IMR-90 (cell line): ENCODE measurements around the gene HIGD2A. TPM values are rescaled to one million over a fixed set of nuclear protein-coding genes. Genes with fewer than 3 reads are reported as not detected.

Source experiments
- ATAC-seq: fragments of 200-7000 bp; cut with Tn5 transposase; 2 replicates; pipeline ENCODE4 v1.9.1; 2020; ENCODE audit warnings: low read depth, mild to moderate bottlenecking, moderate library complexity
- BruUV-seq: library from RNA; stranded (reverse); fragments of 400-500 nt; replicated peaks from 2 replicates; lab custom pipeline; 2021; lab: Mats Ljungman, UMichigan
- CTCF ChIA-PET: fragments of 300-600 bp; formaldehyde crosslinking; extraction: SDS; loops from one replicate; lab custom pipeline; 2021; ENCODE audit warnings: antibody characterized with exemption; lab: Yijun Ruan, JAX
- POLR2A ChIA-PET: fragments of 300-600 bp; sonication (Branson Sonifier 250); formaldehyde crosslinking; loops from one replicate; lab custom pipeline; 2022; ENCODE audit warnings: antibody characterized with exemption; ENCODE audit not compliant: unreplicated experiment; lab: Charles Lee
- DNase-seq: peaks from one replicate; pipeline ENCODE4 v3.0.0; 2013
- H2AFZ ChIP-seq: replicated peaks from 2 replicates; pipeline ENCODE3; 2013; ENCODE audit warnings: low read length, mild to moderate bottlenecking; ENCODE audit not compliant: poor library complexity
- H2AK5ac ChIP-seq: 2 replicates; pipeline ENCODE4 v1.6.1; 2013; ENCODE audit warnings: low read depth, low read length, inconsistent platforms
- H2AK9ac ChIP-seq: replicated peaks from 2 replicates; pipeline ENCODE3; 2013; ENCODE audit warnings: mild to moderate bottlenecking, low read depth, low read length, moderate library complexity; ENCODE audit not compliant: poor library complexity
- H2BK120ac ChIP-seq: 2 replicates; pipeline ENCODE4 v1.6.1; 2013; ENCODE audit warnings: low read depth, low read length, inconsistent platforms
- H2BK15ac ChIP-seq: 3 replicates; pipeline ENCODE4 v1.6.1; 2013; ENCODE audit warnings: low read depth, low read length, inconsistent platforms
- H2BK20ac ChIP-seq: 2 replicates; pipeline ENCODE4 v1.6.1; 2013; ENCODE audit warnings: low read depth, mild to moderate bottlenecking, inconsistent platforms, low read length, moderate library complexity
- H2BK5ac ChIP-seq: 2 replicates; pipeline ENCODE4 v1.6.1; 2013; ENCODE audit warnings: mild to moderate bottlenecking, low read depth, low read length, inconsistent platforms; ENCODE audit not compliant: poor library complexity, severe bottlenecking
- H3K14ac ChIP-seq: replicated peaks from 2 replicates; pipeline ENCODE4 v1.6.1; 2013; ENCODE audit warnings: low read depth, low read length, inconsistent platforms
- H3K18ac ChIP-seq: 2 replicates; pipeline ENCODE4 v1.6.1; 2013; ENCODE audit warnings: low read depth, low read length, control low read depth
- H3K23ac ChIP-seq: 2 replicates; pipeline ENCODE4 v1.6.1; 2013; ENCODE audit warnings: low read depth, low read length, inconsistent platforms
- H3K27ac ChIP-seq: 2 replicates; pipeline ENCODE4 v1.5.1; 2013; ENCODE audit warnings: mild to moderate bottlenecking, control low read depth, low read length; ENCODE audit not compliant: insufficient read depth
- H3K27me3 ChIP-seq: 2 replicates; pipeline ENCODE4 v1.6.1; 2013; ENCODE audit warnings: low read length; ENCODE audit not compliant: control insufficient read depth, insufficient read depth
- H3K36me3 ChIP-seq: 2 replicates; pipeline ENCODE4 v1.6.1; 2013; ENCODE audit warnings: low read length, mixed read lengths; ENCODE audit not compliant: control insufficient read depth, insufficient read depth
- H3K4ac ChIP-seq: 2 replicates; pipeline ENCODE4 v1.6.1; 2013; ENCODE audit warnings: low read depth, low read length, inconsistent platforms
- H3K4me1 ChIP-seq: 2 replicates; pipeline ENCODE4 v1.6.1; 2013; ENCODE audit warnings: low read length, mixed read lengths; ENCODE audit not compliant: control insufficient read depth, insufficient read depth
- H3K4me2 ChIP-seq: 2 replicates; pipeline ENCODE4 v1.6.1; 2013; ENCODE audit warnings: low read depth, mild to moderate bottlenecking, control low read depth, low read length, moderate library complexity
- H3K4me3 ChIP-seq: 2 replicates; pipeline ENCODE4 v1.5.1; 2013; ENCODE audit warnings: low read depth, mild to moderate bottlenecking, control low read depth, low read length, moderate library complexity; ENCODE audit not compliant: insufficient read depth
- H3K56ac ChIP-seq: 2 replicates; pipeline ENCODE4 v1.6.1; 2013; ENCODE audit warnings: low read length, inconsistent platforms; ENCODE audit not compliant: insufficient read depth; ENCODE audit errors: extremely low read depth
- H3K79me1 ChIP-seq, 2 experiments: 2 replicates each; pipeline ENCODE4 v1.6.1; 2013; ENCODE audit warnings: low read length in 2 of 2, inconsistent platforms in 1 of 2, low read depth in 1 of 2
- H3K9ac ChIP-seq: 2 replicates; pipeline ENCODE4 v1.6.1; 2013; ENCODE audit warnings: low read depth, low read length, control low read depth
- H3K9me1 ChIP-seq: 2 replicates; pipeline ENCODE4 v1.6.1; 2013; ENCODE audit warnings: low read length, inconsistent platforms; ENCODE audit not compliant: insufficient read depth
- H3K9me3 ChIP-seq: 2 replicates; pipeline ENCODE4 v1.6.1; 2013; ENCODE audit warnings: low read length; ENCODE audit not compliant: control insufficient read depth, insufficient read depth
- H4K20me1 ChIP-seq: 2 replicates; pipeline ENCODE4 v1.6.1; 2013; ENCODE audit warnings: low read length, inconsistent platforms; ENCODE audit not compliant: insufficient read depth
- H4K5ac ChIP-seq: 2 replicates; pipeline ENCODE4 v1.6.1; 2013; ENCODE audit warnings: mild to moderate bottlenecking, low read depth, low read length, control low read depth
- H4K8ac ChIP-seq, 2 experiments: 2 replicates each; pipeline ENCODE4 v1.6.1; 2013; ENCODE audit warnings: low read depth in 2 of 2, low read length in 2 of 2, control low read depth in 1 of 2, inconsistent platforms in 1 of 2
- H4K91ac ChIP-seq: 2 replicates; pipeline ENCODE4 v1.6.1; 2013; ENCODE audit warnings: low read depth, low read length, inconsistent platforms; ENCODE audit not compliant: insufficient read depth
- BHLHE40 ChIP-seq: fragments of 150-350 bp; IDR thresholded peaks from 2 replicates; pipeline ENCODE4 v1.6.1; 2016; ENCODE audit warnings: mild to moderate bottlenecking, low read depth, low read length
- CEBPB ChIP-seq: IDR thresholded peaks from 2 replicates; pipeline ENCODE4 v1.6.1; 2012; ENCODE audit warnings: low read depth, low read length, improper control_type of control experiment
- CHD1 ChIP-seq: IDR thresholded peaks from 2 replicates; pipeline ENCODE4 v1.6.1; 2012; ENCODE audit warnings: low read depth, low read length, improper control_type of control experiment
- ELK1 ChIP-seq: fragments of 150-350 bp; IDR thresholded peaks from 2 replicates; pipeline ENCODE4 v1.6.1; 2016; ENCODE audit warnings: low read depth, mild to moderate bottlenecking, low read length, moderate library complexity, borderline replicate concordance
- FOS ChIP-seq: fragments of 150-350 bp; IDR thresholded peaks from 2 replicates; pipeline ENCODE4 v1.6.1; 2016; ENCODE audit warnings: low read depth, low read length
- MAFK ChIP-seq: IDR thresholded peaks from 2 replicates; pipeline ENCODE4 v1.6.1; 2012; ENCODE audit warnings: low read depth, low read length, improper control_type of control experiment
- MXI1 ChIP-seq: IDR thresholded peaks from 2 replicates; pipeline ENCODE4 v1.6.1; 2012; ENCODE audit warnings: low read depth, mild to moderate bottlenecking, low read length, moderate library complexity, borderline replicate concordance
- NFE2L2 ChIP-seq: fragments of 150-350 bp; IDR thresholded peaks from 2 replicates; pipeline ENCODE4 v1.6.1; 2016; ENCODE audit warnings: low read depth, mild to moderate bottlenecking, low read length
- RAD21 ChIP-seq: IDR thresholded peaks from 2 replicates; pipeline ENCODE4 v1.6.1; 2012; ENCODE audit warnings: low read length, improper control_type of control experiment
- RCOR1 ChIP-seq: IDR thresholded peaks from 2 replicates; pipeline ENCODE4 v1.6.1; 2012; ENCODE audit warnings: mild to moderate bottlenecking, low read length, improper control_type of control experiment; ENCODE audit not compliant: insufficient replicate concordance
- RFX5 ChIP-seq: IDR thresholded peaks from 2 replicates; pipeline ENCODE4 v1.8.0; 2012; ENCODE audit warnings: low read depth, mild to moderate bottlenecking, low read length, moderate library complexity
- SMC3 ChIP-seq: fragments of 150-350 bp; IDR thresholded peaks from 2 replicates; pipeline ENCODE4 v1.6.1; 2016; ENCODE audit warnings: low read depth, mild to moderate bottlenecking, antibody characterized with exemption, low read length, moderate library complexity
- WGBS, 2 experiments: methylation state at CpG; one replicate each; pipeline versions ENCODE4 v1.1.5 to v1.1.7; 2013; ENCODE audit warnings: missing lambda C conversion rate in 2 of 2; ENCODE audit not compliant: insufficient read length in 1 of 2; ENCODE audit errors: extremely low coverage in 2 of 2; 5-methylcytosine and 5-hydroxymethylcytosine counted together
- dilution Hi-C: fragments of 300-500 bp; cut with HindIII; formaldehyde crosslinking; loops from one replicate; pipeline ENCODE4 v1.14.3; 2018; ENCODE audit warnings: low sequenced_read_pairs; ENCODE audit not compliant: unreplicated experiment
- in situ Hi-C: fragments of 300-500 bp; cut with MboI; formaldehyde crosslinking; loops from 3 replicates; pipeline ENCODE4 v1.14.3; 2019; ENCODE audit warnings: low sequenced_read_pairs, inconsistent platforms, mixed read lengths
- intact Hi-C: fragments of 100-400 bp; cut with micrococcal nuclease; formaldehyde crosslinking; loops from 2 replicates; pipeline ENCODE4 v1.10.0; 2022
- polyA plus RNA-seq, 3 experiments: library from polyadenylated mRNA; depleted of rRNA; stranded (reverse); fragments of >200 nt; gene quantifications; 2 replicates each; pipeline ENCODE4 v1.2.3, GENCODE V29; 2012; ENCODE audit warnings: low replicate concordance in 1 of 3
- total RNA-seq: library from RNA; depleted of rRNA; stranded (reverse); fragments of >200 nt; gene quantifications from 2 replicates; pipeline ENCODE4 v1.2.3, GENCODE V29; 2012
- TF ChIP-seq, protein P1 (sequence below): fragments of 150-350 bp; IDR thresholded peaks from 2 replicates; pipeline ENCODE4 v1.6.1; 2017; ENCODE audit warnings: mild to moderate bottlenecking, antibody characterized with exemption, low read length, low read depth
- TF ChIP-seq, protein P2 (sequence below): conservative IDR thresholded peaks from 2 replicates; pipeline ENCODE4 v1.5.1; 2012; ENCODE audit warnings: mild to moderate bottlenecking, low read depth, low read length, improper control_type of control experiment

HIGD2A gene
- total and polyA plus RNA-seq, 2 of the 4 experiments (the other 2 are of a cell fraction) = 35.0 to 131 TPM

DNA sequence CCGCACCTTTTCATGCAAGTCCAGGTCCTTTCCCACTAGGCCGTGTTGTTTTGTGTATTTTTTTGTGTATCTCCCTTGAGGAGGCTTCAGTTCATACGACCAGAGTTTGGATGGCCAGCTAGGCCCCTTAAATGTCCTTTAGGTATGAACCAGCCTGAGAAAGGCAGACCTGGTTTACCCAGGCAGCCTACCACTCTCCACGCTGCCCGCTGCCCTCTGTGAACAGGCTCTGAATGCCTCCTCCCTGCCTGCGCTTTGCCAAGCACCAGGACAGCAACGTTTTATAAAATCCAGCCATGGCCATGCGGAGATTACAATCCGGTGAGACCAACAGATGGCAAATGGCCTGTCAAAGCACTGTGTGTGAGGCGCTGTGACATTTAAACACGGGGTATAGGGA lies 28.4 kb downstream of the HIGD2A start (continued):
- no peak for TF ChIP-seq RAD21

- DNase-seq (no peak), ATAC-seq (no peak)
- Histone ChIP-seq H4K8ac (no peak overlapping the region), H3K9me1 (peaks cover 8% of the 10 kb centered on the region; the same call in 1 of the 2 replicates), H3K4ac (no peak overlapping the region), H3K36me3 (no peaks in the 10 kb centered on the region), H3K4me3 (no peak overlapping the region), H4K5ac (no peak overlapping the region), H2AFZ (no peak overlapping the region), H3K9me3 (no peaks in the 10 kb centered on the region; the same call in 1 of the 2 replicates), H3K14ac (no peak overlapping the region), H4K20me1 (peaks cover 20% of the 10 kb centered on the region), H3K18ac (no peak overlapping the region), H2BK20ac (no peak overlapping the region), H3K9ac (no peak overlapping the region; the same call in 1 of the 2 replicates), H4K91ac (no peak overlapping the region), H3K56ac (no peak overlapping the region), H2BK15ac (no peak overlapping the region), H2BK120ac (no peak overlapping the region), H2AK5ac (no peak overlapping the region), H3K27ac (no peak overlapping the region), H3K23ac (no peak overlapping the region), H3K27me3 (peaks cover 3% of the 10 kb centered on the region; the same call in 1 of the 2 replicates), H3K4me2 (no peak overlapping the region), H3K4me1 (peaks cover 10% of the 10 kb centered on the region), H2AK9ac (no peak overlapping the region), H3K79me1 (peaks cover 4 to 29% of the 10 kb centered on the region in 2 experiments; a peak in 3 of 4 replicates), H2BK5ac (no peak overlapping the region)
- dilution Hi-C loops = no loop called here
- in situ Hi-C loops = no loop called here
- no CpG with 5 or more reads among the region's 9 CpGs for WGBS, 2 experiments
- intact Hi-C loops = loop anchor here (5.0 to 10.0 kb wide), 2 partner anchors 199 to 227 kb away; partner anchors contain the start of gene TSPAN17
- CTCF ChIA-PET = interaction anchor here (2.0 kb wide), 1 partner anchor 29 kb away, joined by 6 read pairs; no protein-coding TSS in a partner anchor
- POLR2A ChIA-PET = no interaction called here
- no TSS peak for BruUV-seq
- TF ChIP-seq CEBPB (no peak), RAD21 (no peak), MXI1 (no peak), MAFK (no peak), CHD1 (no peak), NFE2L2 (no peak), ELK1 (no peak), RCOR1 (no peak), BHLHE40 (no peak), FOS (no peak), RFX5 (no peak), SMC3 (no peak)
- TF ChIP-seq, protein P1, sequence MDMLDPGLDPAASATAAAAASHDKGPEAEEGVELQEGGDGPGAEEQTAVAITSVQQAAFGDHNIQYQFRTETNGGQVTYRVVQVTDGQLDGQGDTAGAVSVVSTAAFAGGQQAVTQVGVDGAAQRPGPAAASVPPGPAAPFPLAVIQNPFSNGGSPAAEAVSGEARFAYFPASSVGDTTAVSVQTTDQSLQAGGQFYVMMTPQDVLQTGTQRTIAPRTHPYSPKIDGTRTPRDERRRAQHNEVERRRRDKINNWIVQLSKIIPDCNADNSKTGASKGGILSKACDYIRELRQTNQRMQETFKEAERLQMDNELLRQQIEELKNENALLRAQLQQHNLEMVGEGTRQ = no peak
- TF ChIP-seq, protein P2, sequence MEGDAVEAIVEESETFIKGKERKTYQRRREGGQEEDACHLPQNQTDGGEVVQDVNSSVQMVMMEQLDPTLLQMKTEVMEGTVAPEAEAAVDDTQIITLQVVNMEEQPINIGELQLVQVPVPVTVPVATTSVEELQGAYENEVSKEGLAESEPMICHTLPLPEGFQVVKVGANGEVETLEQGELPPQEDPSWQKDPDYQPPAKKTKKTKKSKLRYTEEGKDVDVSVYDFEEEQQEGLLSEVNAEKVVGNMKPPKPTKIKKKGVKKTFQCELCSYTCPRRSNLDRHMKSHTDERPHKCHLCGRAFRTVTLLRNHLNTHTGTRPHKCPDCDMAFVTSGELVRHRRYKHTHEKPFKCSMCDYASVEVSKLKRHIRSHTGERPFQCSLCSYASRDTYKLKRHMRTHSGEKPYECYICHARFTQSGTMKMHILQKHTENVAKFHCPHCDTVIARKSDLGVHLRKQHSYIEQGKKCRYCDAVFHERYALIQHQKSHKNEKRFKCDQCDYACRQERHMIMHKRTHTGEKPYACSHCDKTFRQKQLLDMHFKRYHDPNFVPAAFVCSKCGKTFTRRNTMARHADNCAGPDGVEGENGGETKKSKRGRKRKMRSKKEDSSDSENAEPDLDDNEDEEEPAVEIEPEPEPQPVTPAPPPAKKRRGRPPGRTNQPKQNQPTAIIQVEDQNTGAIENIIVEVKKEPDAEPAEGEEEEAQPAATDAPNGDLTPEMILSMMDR = no peak
Observed at GRCh38 chr5:176418251-176418650, 29.7 kb downstream of the HIGD2A start.
